Peyer's patch (tissue), 4 donors: ENCODE results near the gene PMVK. TPM values are rescaled to one million over a fixed set of nuclear protein-coding genes. Genes with fewer than 3 reads are reported as not detected.

Source experiments
- DNase-seq, 3 donors: peaks; one replicate each; pipeline ENCODE4 v3.0.0-alpha.2; 2017 to 2019
- H3K27ac ChIP-seq, 4 donors: fragments of 200-600 bp; sonication (generic); one replicate each; pipeline ENCODE4 v1.5.1; 2016 to 2019
- H3K27me3 ChIP-seq, 2 donors: fragments of 200-600 bp; sonication (generic); one replicate each; pipeline ENCODE4 v1.5.1; 2019
- H3K36me3 ChIP-seq, 3 donors: fragments of 200-600 bp; sonication (generic); one replicate each; pipeline ENCODE4 v1.5.1; 2016 to 2019
- H3K4me1 ChIP-seq, 4 donors: fragments of 200-600 bp; sonication (generic); one replicate each; pipeline ENCODE4 v1.5.1; 2016 to 2019
- H3K4me3 ChIP-seq, 4 donors: fragments of 200-600 bp; sonication (generic); 1 replicate in 3 of 4; 2 replicates in 1 of 4; pipeline ENCODE4 v1.5.1; 2016 to 2019; ENCODE audit warnings: mild to moderate bottlenecking in 1 of 4
- H3K9me3 ChIP-seq, 4 donors: fragments of 200-600 bp; sonication (generic); one replicate each; pipeline ENCODE4 v1.5.1; 2016 to 2019; ENCODE audit warnings: mild to moderate bottlenecking in 1 of 4
- CTCF ChIP-seq, 6 experiments: fragments of 450-650 bp in 4 of 6; fragments of 200-600 bp in 2 of 6; sonication (generic) in 1 of 6; IDR thresholded peaks; one replicate each; pipeline ENCODE4 v1.5.1; 2017 to 2019; ENCODE audit warnings: antibody characterized with exemption in 6 of 6, mild to moderate bottlenecking in 3 of 6, moderate library complexity in 1 of 6
- POLR2A ChIP-seq, 2 donors: fragments of 450-650 bp; IDR thresholded peaks; one replicate each; pipeline ENCODE4 v1.5.1; 2017; ENCODE audit warnings: antibody characterized with exemption in 2 of 2, mild to moderate bottlenecking in 2 of 2, moderate library complexity in 2 of 2
- total RNA-seq, 4 donors: library from RNA; depleted of rRNA; stranded (reverse); fragments of >200 nt; gene quantifications; one replicate each; pipeline ENCODE4 v1.1.0, GENCODE V29; 2016

The PMVK gene
- total RNA-seq, 4 donors from 2014 or later = 5.0 to 20.1 (median 19.2) TPM

DNA sequence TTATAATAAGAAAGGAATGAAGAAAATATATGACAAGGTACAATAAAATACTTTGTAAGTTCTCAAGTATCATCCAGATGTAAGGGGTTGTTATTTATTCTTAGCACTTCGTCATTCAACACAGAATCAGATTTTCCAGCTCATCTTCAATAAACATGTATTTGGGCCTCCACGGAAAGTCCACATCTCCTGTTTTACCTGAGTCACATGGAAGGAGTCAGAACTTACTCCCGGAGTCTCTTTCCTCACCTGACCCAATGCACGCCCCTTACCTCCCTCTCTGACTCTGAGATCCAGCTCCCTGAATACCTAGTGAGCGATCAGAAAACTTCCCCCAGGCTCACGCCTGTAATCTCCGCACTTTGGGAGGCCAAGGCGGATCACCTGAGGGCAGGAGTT, 1.5 kb upstream of the PMVK start:
- Histone ChIP-seq H3K27ac (peak overlapping the region; percentile 93 to 99 (median 96)), H3K27me3 (no peaks in the 10 kb centered on the region), H3K4me3 (peak overlapping the region in 3 of 4 donors; percentile 57 to 71 (median 65)), H3K9me3 (no peaks in the 10 kb centered on the region), H3K4me1 (peaks cover 0 to 43% (median 24%) of the 10 kb centered on the region in 4 donors), H3K36me3 (no peaks in the 10 kb centered on the region)
- TF ChIP-seq CTCF (IDR thresholded peaks at IDR 0.05) = no peak
- no peak for DNase-seq

DNA sequence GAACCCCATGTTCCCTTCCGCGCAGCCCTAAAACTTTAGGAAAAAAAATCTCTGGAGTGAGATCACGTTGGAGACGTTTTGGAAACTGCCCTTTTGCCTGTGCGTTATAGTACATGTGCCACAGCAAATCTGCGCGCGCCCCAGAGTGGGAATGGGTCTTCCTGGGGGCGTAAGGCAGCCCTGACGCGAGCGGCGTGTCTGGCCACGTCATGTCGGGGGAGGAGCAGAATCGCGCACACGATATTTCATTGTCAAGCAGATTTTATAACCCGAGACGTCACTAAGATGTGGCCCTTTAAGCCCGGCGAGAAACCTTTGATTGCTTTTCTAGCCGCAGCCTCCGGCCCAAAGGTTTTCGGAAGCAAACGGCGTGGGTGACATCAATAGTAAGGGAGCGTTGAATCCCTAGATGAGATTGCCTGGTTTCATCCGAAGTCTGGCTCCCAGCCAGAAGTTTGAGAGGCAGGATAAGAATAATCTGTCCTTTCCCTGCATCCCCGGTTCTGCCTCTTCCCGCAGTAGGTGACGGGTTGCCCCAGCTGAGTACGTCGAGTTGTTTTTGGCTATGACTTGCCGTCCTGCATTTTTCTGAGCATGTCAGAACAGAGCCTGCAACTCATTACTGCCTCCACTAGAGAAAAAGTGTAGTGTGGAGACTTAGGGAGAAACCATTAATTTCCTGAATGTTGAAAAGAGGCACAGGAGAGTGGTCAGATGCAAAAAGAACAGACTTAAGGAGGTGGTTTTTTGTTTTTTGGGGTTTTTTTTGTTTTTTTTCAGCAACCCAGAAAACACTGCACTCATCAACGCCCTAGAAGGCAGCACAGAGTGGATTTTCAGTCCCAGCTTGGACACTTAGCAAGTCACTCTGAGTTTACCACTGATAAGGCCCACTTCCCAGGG, 817 bp upstream of the PMVK start:
- peaks cover 0 to 40% (median 18%) of the 10 kb centered on the region in 4 donors for H3K4me1 ChIP-seq
- H3K27ac ChIP-seq = peak overlapping the region; percentile 93 to 99 (median 96)
- no peaks in the 10 kb centered on the region for H3K27me3 ChIP-seq
- peak overlapping the region; percentile 57 to 71 (median 66) for H3K4me3 ChIP-seq
- DNase-seq = peak; percentile 90 to 94 (median 93)
- no peaks in the 10 kb centered on the region for H3K36me3 ChIP-seq
- peak; percentile 47 to 69 for TF ChIP-seq POLR2A (IDR thresholded peaks at IDR 0.05)
- TF ChIP-seq CTCF (IDR thresholded peaks at IDR 0.05) = peak in 5 of 6 experiments; percentile 27 to 45 (median 36)
- H3K9me3 ChIP-seq = no peaks in the 10 kb centered on the region

DNA sequence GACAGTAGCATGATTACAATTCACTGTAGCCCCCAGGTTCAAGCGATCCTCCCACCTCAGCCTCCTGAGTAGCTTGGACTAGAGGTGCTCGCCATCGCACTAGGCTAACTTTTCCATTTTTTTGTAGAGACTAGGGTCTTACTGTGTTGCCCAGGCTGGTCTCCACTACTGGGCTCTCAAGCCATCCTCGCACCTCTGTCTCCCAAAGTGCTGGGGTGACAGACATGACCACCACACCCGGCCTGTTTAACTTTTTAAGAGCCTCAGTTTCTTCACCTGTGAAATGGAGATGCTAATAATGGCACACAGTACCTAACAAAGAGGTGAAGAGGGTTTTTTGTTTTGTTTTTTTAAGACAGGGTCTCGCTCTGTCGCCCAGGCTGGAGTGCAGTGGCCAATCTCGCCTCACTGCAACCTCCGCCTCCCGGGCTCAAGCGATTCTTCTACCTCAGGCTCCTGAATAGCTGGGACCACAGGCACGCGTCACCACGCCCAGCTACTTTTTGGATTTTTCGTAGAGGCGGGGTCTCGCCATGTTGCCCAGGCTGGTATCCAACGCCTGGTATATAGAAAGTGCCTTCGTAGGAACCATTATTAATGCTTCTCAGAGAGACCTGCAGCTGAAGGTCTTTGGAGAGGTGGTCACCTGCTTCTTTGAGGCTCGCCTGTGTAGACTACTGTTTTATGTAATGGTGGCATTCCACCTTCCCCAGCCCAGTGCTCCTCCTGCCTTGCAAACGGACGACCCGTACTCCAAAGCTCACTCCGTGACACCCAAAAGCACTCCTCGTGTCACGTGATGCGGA, 567 bp downstream of the PMVK start:
- TF ChIP-seq POLR2A (IDR thresholded peaks at IDR 0.05) (peak in 1 of 2 donors; percentile 50), CTCF (IDR thresholded peaks at IDR 0.05) (no peak)
- DNase-seq = no peak
- H3K4me1 ChIP-seq = peaks cover 3 to 31% (median 8%) of the 10 kb centered on the region in 4 donors
- H3K9me3 ChIP-seq = no peaks in the 10 kb centered on the region
- H3K27me3 ChIP-seq = no peaks in the 10 kb centered on the region
- H3K27ac ChIP-seq = peak overlapping the region; percentile 93 to 99 (median 96)
- H3K36me3 ChIP-seq = peaks cover 0 to 4% (median 0%) of the 10 kb centered on the region in 3 donors
- peak overlapping the region; percentile 57 to 71 (median 66) for H3K4me3 ChIP-seq

DNA sequence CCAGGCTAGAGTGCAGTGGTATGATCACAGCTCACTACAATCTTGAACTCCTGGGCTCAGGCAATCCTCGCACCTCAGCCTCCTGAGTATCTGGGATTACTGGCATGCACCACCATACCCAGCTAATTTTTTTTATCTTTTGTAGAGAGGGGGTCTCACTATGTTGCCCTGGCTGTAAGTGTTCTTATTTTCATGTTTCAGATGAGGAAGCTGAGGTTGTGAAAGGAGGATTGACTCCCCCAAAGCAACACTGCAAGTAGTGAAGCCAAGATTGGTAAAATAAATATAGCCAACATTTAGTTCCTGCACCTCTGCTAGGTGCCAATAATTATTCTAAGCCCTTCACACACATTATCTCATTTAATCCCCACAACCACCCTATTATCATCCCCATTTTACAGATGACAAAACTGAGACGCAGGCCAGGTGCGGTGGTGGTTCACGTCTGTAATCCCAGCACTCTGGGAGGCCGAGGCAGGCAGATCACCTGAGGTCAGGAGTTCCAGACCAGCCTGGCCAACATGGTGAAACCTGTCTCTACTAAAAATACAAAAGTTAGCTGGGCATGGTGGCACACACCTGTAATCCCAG, 2.1 kb downstream of the PMVK start:
- H3K36me3 ChIP-seq = peaks cover 0 to 5% (median 0%) of the 10 kb centered on the region in 3 donors
- DNase-seq = no peak
- no peaks in the 10 kb centered on the region for H3K9me3 ChIP-seq
- H3K27me3 ChIP-seq = no peaks in the 10 kb centered on the region
- no peak overlapping the region for H3K4me3 ChIP-seq
- no peak overlapping the region for H3K27ac ChIP-seq
- TF ChIP-seq POLR2A (IDR thresholded peaks at IDR 0.05) = no peak
- TF ChIP-seq CTCF (IDR thresholded peaks at IDR 0.05) = no peak
- H3K4me1 ChIP-seq = peaks cover 0 to 31% (median 7%) of the 10 kb centered on the region in 4 donors

DNA sequence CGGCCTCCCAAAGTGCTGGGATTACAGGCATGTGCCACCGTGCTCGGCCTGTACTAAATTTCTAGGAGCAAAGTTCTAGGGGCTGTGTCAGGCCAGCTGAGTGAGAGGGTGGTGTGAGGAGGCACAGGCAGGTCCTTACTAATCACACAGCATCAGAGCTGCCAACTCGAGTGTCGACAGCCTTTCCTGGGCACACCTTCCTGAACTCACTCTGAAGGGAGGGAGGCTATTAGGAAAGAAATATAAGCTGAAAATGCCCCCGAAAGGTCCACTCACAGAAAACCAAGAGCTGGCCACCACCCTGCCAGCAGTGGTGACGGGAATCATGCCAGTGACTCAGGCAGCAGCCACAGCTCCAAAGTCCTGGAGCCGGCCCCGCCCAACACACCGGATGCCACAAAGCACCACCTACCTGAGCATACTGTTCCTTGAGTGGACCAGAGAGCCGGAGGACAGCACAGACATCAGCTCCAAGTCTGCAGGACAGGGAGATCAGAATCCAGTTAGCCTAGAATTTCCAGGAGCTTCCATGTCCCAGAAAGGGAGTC, 4.5 kb downstream of the PMVK start:
- Histone ChIP-seq H3K27me3 (no peaks in the 10 kb centered on the region), H3K36me3 (peaks cover 0 to 17% (median 0%) of the 10 kb centered on the region in 3 donors), H3K4me1 (peaks cover 0 to 24% (median 4%) of the 10 kb centered on the region in 4 donors), H3K27ac (peak overlapping the region in 3 of 4 donors; percentile 73 to 93 (median 87)), H3K4me3 (no peak overlapping the region), H3K9me3 (no peaks in the 10 kb centered on the region)
- TF ChIP-seq CTCF (IDR thresholded peaks at IDR 0.05) (no peak), POLR2A (IDR thresholded peaks at IDR 0.05) (peak; percentile 95 to 98)
- peak in 2 of 3 donors; percentile 94 to 95 for DNase-seq
